Pancreas (tissue), 10 donors: ENCODE measurements around the gene MAP3K19. TPM values are rescaled to one million over a fixed set of nuclear protein-coding genes. Genes with fewer than 3 reads are reported as not detected.

Experiments used
- ATAC-seq, 4 donors: fragments of 200-7000 bp; cut with Tn5 transposase; one replicate each; pipeline versions ENCODE4 v1.8.0 to v1.9.1; 2020; ENCODE audit warnings: mild to moderate bottlenecking in 4 of 4, moderate library complexity in 4 of 4
- DNase-seq, 6 donors: peaks; one replicate each; pipeline ENCODE4 v3.0.0-alpha.2; 2020
- FAIRE-seq: peaks from 2 replicates; lab custom pipeline; 2012; peaks lifted over from hg19 to GRCh38; lab: Jason Lieb, UNC
- H3K27ac ChIP-seq, 4 donors: fragments of 200-600 bp; sonication (generic); 1 replicate in 3 of 4; 2 replicates in 1 of 4; pipeline versions ENCODE4 v1.5.0 to v1.8.0; 2020
- H3K27me3 ChIP-seq, 4 donors: fragments of 200-600 bp; one replicate each; pipeline ENCODE4 v1.8.0; 2021
- H3K36me3 ChIP-seq, 3 donors: fragments of 200-600 bp; sonication (generic) in 1 of 3; one replicate each; pipeline versions ENCODE4 v1.5.0 to v1.8.0; 2020 to 2021
- H3K4me1 ChIP-seq, 3 donors: fragments of 200-600 bp; one replicate each; pipeline ENCODE4 v1.8.0; 2021
- H3K4me3 ChIP-seq, 4 donors: fragments of 200-600 bp; sonication (generic) in 2 of 4; one replicate each; pipeline versions ENCODE4 v1.5.0 to v1.8.0; 2020 to 2021
- H3K9me3 ChIP-seq, 4 donors: fragments of 200-600 bp; one replicate each; pipeline ENCODE4 v1.8.0; 2021
- WGBS, 2 donors: extraction: QIAGEN DNeasy Blood & Tissue Kit; methylation state at CpG; one replicate each; pipeline ENCODE4 v1.1.7; 2013; 5-methylcytosine and 5-hydroxymethylcytosine counted together
- intact Hi-C, 3 donors: fragments of 100-400 bp; cut with DNase I; formaldehyde crosslinking; loops; one replicate each; pipeline versions ENCODE4 v1.11.1 to v1.14.2; 2022
- polyA plus RNA-seq, 2 donors: library from polyadenylated mRNA; stranded (reverse); fragments of 200-250 nt; gene quantifications; one replicate each; pipeline ENCODE4 v1.2.3, GENCODE V29; 2013
- total RNA-seq, 6 donors: library from RNA; stranded (reverse); fragmentation: NEBNext Ultra II Directional in 4 of 6; extraction: Animal tissue kit (Norgen Biotek cat#: 25700) in 4 of 6; gene quantifications; one replicate each; pipeline versions ENCODE4 v1.2.1 to v1.2.4, GENCODE V29; 2021 to 2023
- TF ChIP-seq, protein P1 (sequence below), 4 donors: fragments of 200-600 bp; sonication (generic) in 3 of 4; IDR thresholded peaks; one replicate each; pipeline versions ENCODE4 v1.5.0 to v1.8.0; 2021; ENCODE audit warnings: antibody characterized with exemption in 4 of 4
- donor health status: healthy with polysubstance abuse.
- donor health status: DM: no; HTN: no; CAD: no; lungs with moderate emphysema.
- donor health status: DM: no; HTN: no; CAD: no.
- donor health status: control.
- donor health status: control.
- donor health status: Bipolar disorder and iron deficiency.
- donor health status: DM: yes; HTN: yes; CAD: no.
- donor health status: DM: no; HTN: no; CAD: no.
- donor health status: DM: no; HTN: no; CAD: no.
- donor health status: DM: yes; HTN: yes; CAD: no.

The MAP3K19 gene
- total and polyA plus RNA-seq, 8 donors = not detected

GRCh38 chr2:134949981-134950708 is 97.1 kb downstream of the MAP3K19 start:
- DNase-seq = no peak
- Histone ChIP-seq H3K4me3 (no peak overlapping the region), H3K36me3 (peaks cover 0 to 43% (median 12%) of the 10 kb centered on the region in 3 donors), H3K4me1 (no peaks in the 10 kb centered on the region), H3K27ac (no peak overlapping the region), H3K9me3 (no peaks in the 10 kb centered on the region), H3K27me3 (no peaks in the 10 kb centered on the region)
- intact Hi-C loops = no loop called here
- WGBS, 2 donors = 92 to 93% methylated on average over 7 of the region's 7 CpGs
- TF ChIP-seq, protein P1, sequence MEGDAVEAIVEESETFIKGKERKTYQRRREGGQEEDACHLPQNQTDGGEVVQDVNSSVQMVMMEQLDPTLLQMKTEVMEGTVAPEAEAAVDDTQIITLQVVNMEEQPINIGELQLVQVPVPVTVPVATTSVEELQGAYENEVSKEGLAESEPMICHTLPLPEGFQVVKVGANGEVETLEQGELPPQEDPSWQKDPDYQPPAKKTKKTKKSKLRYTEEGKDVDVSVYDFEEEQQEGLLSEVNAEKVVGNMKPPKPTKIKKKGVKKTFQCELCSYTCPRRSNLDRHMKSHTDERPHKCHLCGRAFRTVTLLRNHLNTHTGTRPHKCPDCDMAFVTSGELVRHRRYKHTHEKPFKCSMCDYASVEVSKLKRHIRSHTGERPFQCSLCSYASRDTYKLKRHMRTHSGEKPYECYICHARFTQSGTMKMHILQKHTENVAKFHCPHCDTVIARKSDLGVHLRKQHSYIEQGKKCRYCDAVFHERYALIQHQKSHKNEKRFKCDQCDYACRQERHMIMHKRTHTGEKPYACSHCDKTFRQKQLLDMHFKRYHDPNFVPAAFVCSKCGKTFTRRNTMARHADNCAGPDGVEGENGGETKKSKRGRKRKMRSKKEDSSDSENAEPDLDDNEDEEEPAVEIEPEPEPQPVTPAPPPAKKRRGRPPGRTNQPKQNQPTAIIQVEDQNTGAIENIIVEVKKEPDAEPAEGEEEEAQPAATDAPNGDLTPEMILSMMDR (IDR thresholded peaks at IDR 0.05) = no peak
- ATAC-seq = no peak
- no peak for FAIRE-seq

GRCh38 chr2:134946073-134946472 is 101.2 kb downstream of the MAP3K19 start:
- TF ChIP-seq, protein P1 (IDR thresholded peaks at IDR 0.05) = no peak
- intact Hi-C loops = no loop called here
- Histone ChIP-seq H3K36me3 (peaks cover 0 to 24% (median 8%) of the 10 kb centered on the region in 3 donors), H3K27ac (no peak overlapping the region), H3K4me1 (peaks cover 0 to 16% (median 10%) of the 10 kb centered on the region in 3 donors), H3K9me3 (no peaks in the 10 kb centered on the region), H3K4me3 (no peak overlapping the region), H3K27me3 (no peaks in the 10 kb centered on the region)
- DNase-seq = no peak
- no peak for FAIRE-seq
- 69 to 75% methylated on average over 6 of the region's 6 CpGs for WGBS, 2 donors
- ATAC-seq = no peak

- ATAC-seq (no peak), FAIRE-seq (no peak), DNase-seq (no peak)
- TF ChIP-seq, protein P1 (IDR thresholded peaks at IDR 0.05) = no peak
- 69 to 79% methylated on average over 1 of the region's 1 CpG for whole genome bisulfite sequencing, 2 donors
- H3K27me3 ChIP-seq = no peaks in the 10 kb centered on the region
- no peaks in the 10 kb centered on the region for H3K9me3 ChIP-seq
- no peak overlapping the region for H3K27ac ChIP-seq
- intact Hi-C loops = no loop called here
- H3K4me1 ChIP-seq = peaks cover 0 to 16% (median 10%) of the 10 kb centered on the region in 3 donors
- H3K36me3 ChIP-seq = peaks cover 0 to 25% (median 5%) of the 10 kb centered on the region in 3 donors
- no peak overlapping the region for H3K4me3 ChIP-seq
These were observed 102.3 kb downstream of the MAP3K19 start for GRCh38 chr2:134944975-134945374.

DNA sequence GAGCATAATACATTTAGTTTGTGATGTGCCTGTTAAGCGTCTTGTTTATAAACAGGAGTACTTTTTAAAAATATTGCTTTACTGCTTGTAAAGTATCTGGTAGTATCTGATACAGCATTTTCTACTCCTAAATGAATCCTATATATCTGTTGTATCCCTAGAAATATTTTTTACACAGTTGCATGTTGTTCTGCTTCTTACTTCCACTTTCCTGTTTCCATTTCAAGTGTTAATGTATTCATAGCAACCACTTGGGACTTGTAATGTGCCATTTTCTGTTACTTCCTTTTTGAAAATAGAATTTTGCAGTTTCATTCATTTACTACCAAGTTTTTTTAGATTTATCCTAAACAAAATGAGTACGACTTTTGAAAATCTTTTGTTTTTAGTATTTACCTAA is 103.7 kb downstream of the MAP3K19 start:
- ATAC-seq = peak in 1 of 4 donors; percentile 28
- TF ChIP-seq, protein P1 (IDR thresholded peaks at IDR 0.05) = no peak
- Histone ChIP-seq H3K27ac (no peak overlapping the region), H3K9me3 (no peaks in the 10 kb centered on the region), H3K4me3 (no peak overlapping the region), H3K36me3 (peaks cover 0 to 20% (median 5%) of the 10 kb centered on the region in 3 donors), H3K27me3 (no peaks in the 10 kb centered on the region), H3K4me1 (peaks cover 2 to 20% (median 16%) of the 10 kb centered on the region in 3 donors)
- DNase-seq = no peak
- FAIRE-seq = peak; percentile 64
- WGBS, 2 donors = 89 to 93% methylated on average over 2 of the region's 2 CpGs
- intact Hi-C loops = no loop called here

GRCh38 chr2:134936691-134937090 is 110.6 kb downstream of the MAP3K19 start:
- peak in 2 of 6 donors; percentile 61 to 73 for DNase-seq
- TF ChIP-seq, protein P1 (IDR thresholded peaks at IDR 0.05) = no peak
- H3K9me3 ChIP-seq = no peaks in the 10 kb centered on the region
- no peak for FAIRE-seq
- H3K36me3 ChIP-seq = peaks cover 0 to 9% (median 5%) of the 10 kb centered on the region in 3 donors
- no peaks in the 10 kb centered on the region for H3K27me3 ChIP-seq
- intact Hi-C loops = no loop called here
- ATAC-seq = peak; percentile 50 to 75 (median 58)
- 20 to 21% methylated on average over 4 of the region's 4 CpGs for WGBS, 2 donors
- H3K4me3 ChIP-seq = peak overlapping the region in 2 of 4 donors; percentile 10 to 21
- H3K27ac ChIP-seq = peak overlapping the region in 3 of 4 donors; percentile 43 to 78 (median 75)
- H3K4me1 ChIP-seq = peaks cover 65 to 68% (median 65%) of the 10 kb centered on the region in 3 donors
